DND-41 (cell line): ENCODE measurements around the gene FADS1.

Source experiments
- ATAC-seq: fragments of 200-7000 bp; cut with Tn5 transposase; 3 replicates; pipeline ENCODE4 v1.9.1; 2021; ENCODE audit warnings: low read depth; ENCODE audit not compliant: insufficient read depth
- DNase-seq: peaks from one replicate; pipeline ENCODE4 v3.0.0-alpha.2; 2020
- H2AFZ ChIP-seq: 2 replicates; pipeline ENCODE4 v1.6.0; 2012; ENCODE audit warnings: low read depth, low read length
- H3K27ac ChIP-seq: 2 replicates; pipeline ENCODE4 v1.5.1; 2012; ENCODE audit warnings: low read length, inconsistent platforms
- H3K27me3 ChIP-seq: fragments of 200-600 bp; sonication (generic); 2 replicates; pipeline ENCODE4 v1.6.0; 2012; ENCODE audit warnings: low read length, mild to moderate bottlenecking, inconsistent platforms; ENCODE audit not compliant: insufficient read depth, poor library complexity
- H3K36me3 ChIP-seq: 2 replicates; pipeline ENCODE4 v1.5.1; 2012; ENCODE audit warnings: low read length, inconsistent platforms; ENCODE audit not compliant: insufficient read depth
- H3K4me1 ChIP-seq: 2 replicates; pipeline ENCODE4 v1.5.1; 2012; ENCODE audit warnings: mild to moderate bottlenecking, low read length; ENCODE audit not compliant: insufficient read depth
- H3K4me2 ChIP-seq: 2 replicates; pipeline ENCODE4 v1.6.0; 2012; ENCODE audit warnings: mild to moderate bottlenecking, moderate library complexity, low read length, inconsistent platforms; ENCODE audit not compliant: insufficient read depth
- H3K4me3 ChIP-seq, 2 experiments: fragments of 200-600 bp in 1 of 2; shearing (Covaris generic) in 1 of 2; 2 replicates each; pipeline ENCODE4 v1.5.1; 2012 to 2016; ENCODE audit warnings: inconsistent platforms in 2 of 2, low read length in 2 of 2, mild to moderate bottlenecking in 2 of 2, low read depth in 1 of 2, moderate library complexity in 1 of 2
- H3K79me2 ChIP-seq: 2 replicates; pipeline ENCODE4 v1.6.0; 2012; ENCODE audit warnings: low read length, inconsistent platforms; ENCODE audit not compliant: insufficient read depth
- H3K9ac ChIP-seq: 2 replicates; pipeline ENCODE4 v1.6.0; 2012; ENCODE audit warnings: low read depth, mild to moderate bottlenecking, inconsistent platforms, low read length, moderate library complexity
- H3K9me3 ChIP-seq: 2 replicates; pipeline ENCODE4 v1.5.1; 2012; ENCODE audit warnings: low read length, moderate library complexity, mild to moderate bottlenecking, inconsistent platforms; ENCODE audit not compliant: insufficient read depth, severe bottlenecking
- H4K20me1 ChIP-seq: 2 replicates; pipeline ENCODE4 v1.6.0; 2012; ENCODE audit warnings: low read length; ENCODE audit not compliant: insufficient read depth
- EZH2 ChIP-seq: IDR thresholded peaks from 3 replicates; pipeline ENCODE4 v1.6.1; 2012; ENCODE audit warnings: borderline replicate concordance, low read depth, mild to moderate bottlenecking, moderate library complexity, low read length, inconsistent platforms; ENCODE audit not compliant: severe bottlenecking
- TF ChIP-seq, protein P1 (sequence below): IDR thresholded peaks from 2 replicates; pipeline ENCODE4 v1.5.1; 2012; ENCODE audit warnings: borderline replicate concordance, low read length, moderate library complexity, mild to moderate bottlenecking; ENCODE audit not compliant: poor library complexity, severe bottlenecking; ENCODE audit errors: extremely low read depth

The FADS1 gene

DNA sequence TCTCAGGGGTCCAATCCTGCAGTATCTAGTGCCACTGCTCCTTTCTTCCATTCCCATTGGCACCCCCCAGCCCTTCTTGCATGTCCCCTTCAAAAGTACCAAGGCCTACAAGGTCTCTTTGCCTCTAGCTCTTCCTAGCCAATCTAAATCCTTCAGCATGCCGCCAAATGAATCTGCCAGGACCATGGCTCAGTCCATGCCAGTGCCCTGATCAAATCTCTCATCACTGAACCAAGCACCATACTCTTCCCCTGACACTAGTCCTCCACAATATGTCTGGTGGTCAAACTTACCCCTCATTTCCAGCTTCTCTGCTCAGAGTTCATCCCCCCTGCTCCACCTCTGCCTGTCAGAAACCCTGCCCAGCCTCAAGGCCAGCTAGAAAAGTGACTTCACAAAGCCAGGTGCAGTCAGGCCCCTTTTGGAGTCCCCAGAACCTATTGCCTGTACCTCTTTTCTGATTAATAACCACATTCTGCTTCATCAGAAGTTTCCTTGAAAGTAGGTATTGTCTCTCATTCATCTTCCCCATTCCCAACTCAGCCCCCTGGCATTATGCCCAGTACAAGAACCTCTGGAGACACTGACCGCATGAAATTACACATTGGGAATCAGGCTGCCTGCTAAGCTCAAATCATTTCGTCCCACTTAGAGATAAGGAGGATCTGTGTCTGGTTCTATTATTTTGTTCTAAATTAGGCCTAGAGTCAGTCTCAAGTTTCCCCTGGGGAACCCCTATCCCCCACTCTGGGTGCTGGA is 12.7 kb downstream of the FADS1 start:
- H3K27me3 ChIP-seq: no peaks in the 10 kb centered on the region
- no peak overlapping the region for H3K9ac ChIP-seq
- TF ChIP-seq EZH2: no peak
- TF ChIP-seq, protein P1, sequence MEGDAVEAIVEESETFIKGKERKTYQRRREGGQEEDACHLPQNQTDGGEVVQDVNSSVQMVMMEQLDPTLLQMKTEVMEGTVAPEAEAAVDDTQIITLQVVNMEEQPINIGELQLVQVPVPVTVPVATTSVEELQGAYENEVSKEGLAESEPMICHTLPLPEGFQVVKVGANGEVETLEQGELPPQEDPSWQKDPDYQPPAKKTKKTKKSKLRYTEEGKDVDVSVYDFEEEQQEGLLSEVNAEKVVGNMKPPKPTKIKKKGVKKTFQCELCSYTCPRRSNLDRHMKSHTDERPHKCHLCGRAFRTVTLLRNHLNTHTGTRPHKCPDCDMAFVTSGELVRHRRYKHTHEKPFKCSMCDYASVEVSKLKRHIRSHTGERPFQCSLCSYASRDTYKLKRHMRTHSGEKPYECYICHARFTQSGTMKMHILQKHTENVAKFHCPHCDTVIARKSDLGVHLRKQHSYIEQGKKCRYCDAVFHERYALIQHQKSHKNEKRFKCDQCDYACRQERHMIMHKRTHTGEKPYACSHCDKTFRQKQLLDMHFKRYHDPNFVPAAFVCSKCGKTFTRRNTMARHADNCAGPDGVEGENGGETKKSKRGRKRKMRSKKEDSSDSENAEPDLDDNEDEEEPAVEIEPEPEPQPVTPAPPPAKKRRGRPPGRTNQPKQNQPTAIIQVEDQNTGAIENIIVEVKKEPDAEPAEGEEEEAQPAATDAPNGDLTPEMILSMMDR: no peak
- DNase-seq (no peak), ATAC-seq (no peak)
- H3K9me3 ChIP-seq: no peaks in the 10 kb centered on the region
- H3K4me1 ChIP-seq: no peaks in the 10 kb centered on the region
- peaks cover 35% of the 10 kb centered on the region for H4K20me1 ChIP-seq
- peaks cover 87% of the 10 kb centered on the region for H3K79me2 ChIP-seq
- no peak overlapping the region for H3K27ac ChIP-seq
- H3K4me2 ChIP-seq: no peak overlapping the region
- H3K36me3 ChIP-seq: peaks cover 95% of the 10 kb centered on the region
- no peak overlapping the region for H3K4me3 ChIP-seq
- no peak overlapping the region for H2AFZ ChIP-seq

DNA sequence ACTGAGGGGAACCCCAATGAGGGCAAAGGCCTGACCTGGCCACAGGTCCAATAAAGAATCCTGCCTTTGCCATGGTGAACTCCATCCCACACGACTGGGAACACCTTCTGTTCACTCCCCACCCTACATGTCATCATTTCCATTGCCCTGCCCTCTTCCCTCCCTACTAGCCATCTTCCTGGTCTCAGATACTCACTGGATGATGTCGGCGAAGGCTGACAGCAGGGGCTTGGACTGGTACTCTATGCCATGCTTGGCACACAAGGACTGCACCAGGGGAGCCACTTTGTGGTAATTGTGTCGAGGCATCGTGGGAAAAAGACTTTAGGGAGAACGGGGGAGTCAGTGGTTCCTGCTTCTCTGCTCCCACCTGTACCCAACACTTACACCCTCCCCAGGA is 14.2 kb downstream of the FADS1 start:
- no peak for ATAC-seq
- Histone ChIP-seq H3K79me2 (peaks cover 89% of the 10 kb centered on the region), H3K4me2 (no peak overlapping the region), H3K9me3 (no peaks in the 10 kb centered on the region), H3K4me1 (peaks cover 4% of the 10 kb centered on the region), H4K20me1 (peaks cover 31% of the 10 kb centered on the region), H2AFZ (no peak overlapping the region), H3K27ac (no peak overlapping the region), H3K4me3 (no peak overlapping the region), H3K27me3 (no peaks in the 10 kb centered on the region), H3K36me3 (peaks cover 93% of the 10 kb centered on the region), H3K9ac (no peak overlapping the region)
- TF ChIP-seq, protein P1: no peak
- no peak for DNase-seq

DNA sequence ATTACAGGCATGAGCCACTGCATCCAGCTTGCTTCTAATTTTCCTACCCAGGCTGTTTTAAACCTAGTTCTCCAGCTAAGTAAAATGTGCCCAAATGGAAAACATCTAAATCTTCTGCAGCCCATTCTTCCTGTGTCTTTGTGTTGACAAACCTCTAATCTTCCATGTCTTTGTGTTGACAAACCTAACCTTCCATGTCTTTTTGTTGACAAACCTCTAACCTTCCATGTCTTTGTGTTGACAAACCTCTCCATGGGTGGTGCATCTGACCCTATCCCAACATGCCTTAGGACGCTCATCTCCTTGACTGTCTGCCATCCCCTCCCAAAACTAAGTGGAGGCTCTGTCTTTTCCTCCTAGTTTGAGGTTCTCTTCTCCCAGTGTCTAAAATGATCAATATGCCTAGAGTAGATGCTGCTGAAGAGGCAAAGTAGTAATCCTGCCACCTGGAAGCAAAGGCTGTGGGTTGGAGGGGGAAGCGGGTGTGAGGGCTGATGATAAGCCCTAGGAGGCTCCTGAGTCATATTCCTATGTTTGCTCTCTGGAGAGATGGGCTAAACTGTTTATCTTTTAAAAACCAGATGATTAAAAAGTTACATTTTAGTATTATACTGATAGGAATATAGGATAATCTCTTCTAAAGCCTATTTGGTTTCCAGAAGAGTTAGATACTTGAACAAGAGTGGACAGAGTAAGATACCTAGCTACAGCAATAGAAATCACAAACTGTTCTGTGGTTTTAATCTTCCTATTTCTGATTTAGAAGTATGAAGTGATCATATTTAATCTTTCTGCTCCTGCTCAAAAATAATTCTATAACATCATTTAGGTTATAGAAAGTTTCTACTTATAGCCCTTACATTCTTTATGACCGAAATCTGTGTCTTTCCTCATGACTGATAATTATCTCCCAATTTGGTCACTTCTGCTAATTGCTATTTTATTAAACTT is 16.2 kb downstream of the FADS1 start:
- H3K27me3 ChIP-seq: no peaks in the 10 kb centered on the region
- DNase-seq: no peak
- no peaks in the 10 kb centered on the region for H3K9me3 ChIP-seq
- H2AFZ ChIP-seq: no peak overlapping the region
- peaks cover 97% of the 10 kb centered on the region for H3K79me2 ChIP-seq
- ATAC-seq: no peak
- peaks cover 96% of the 10 kb centered on the region for H3K36me3 ChIP-seq
- H3K4me1 ChIP-seq: peaks cover 22% of the 10 kb centered on the region
- peaks cover 38% of the 10 kb centered on the region for H4K20me1 ChIP-seq
- TF ChIP-seq EZH2: no peak
- TF ChIP-seq, protein P1: no peak
- H3K27ac ChIP-seq: no peak overlapping the region
- H3K4me2 ChIP-seq: no peak overlapping the region
- H3K9ac ChIP-seq: no peak overlapping the region
- no peak overlapping the region for H3K4me3 ChIP-seq
